HFF-Myc (cell line): ENCODE measurements around the gene ATP10A.
"Not testable (repeated sequence)": the region's sequence is repeated elsewhere in the genome, so short reads cannot be mapped to it uniquely, and the experiment has no call there.

Source experiments
- DNase-seq: peaks from one replicate; pipeline ENCODE4 v3.0.0-alpha.2; 2011; ENCODE audit warnings: low read depth; ENCODE audit errors: extremely low read depth
- H3K4me3 ChIP-seq: replicated peaks from 2 replicates; pipeline ENCODE4 v1.5.1; 2011; ENCODE audit warnings: low read depth, mild to moderate bottlenecking, control low read depth, low read length
- CTCF ChIP-seq: IDR thresholded peaks from 2 replicates; pipeline ENCODE4 v1.5.1; 2012; ENCODE audit warnings: mild to moderate bottlenecking, low read depth, low read length, control low read depth; ENCODE audit errors: missing control alignments

Gene ATP10A

GRCh38 chr15:25883463-25884259, 20.5 kb upstream of the ATP10A start:
- no peak for DNase-seq

GRCh38 chr15:25882466-25882865, 19.3 kb upstream of the ATP10A start:
- TF ChIP-seq CTCF, result no peak
- no peak overlapping the region for H3K4me3 ChIP-seq
- no peak for DNase-seq

More at GRCh38 chr15:25883463-25884259, 20.5 kb upstream of the ATP10A start:
- H3K4me3 ChIP-seq, result no peak overlapping the region
- TF ChIP-seq CTCF, result no peak

GRCh38 chr15:25880877-25881276, 17.8 kb upstream of the ATP10A start:
- DNase-seq, H3K4me3 ChIP-seq: not testable (repeated sequence)

- TF ChIP-seq CTCF, result no peak
- no peak for DNase-seq
- H3K4me3 ChIP-seq, result no peak overlapping the region
These were observed 17.3 kb upstream of the ATP10A start for GRCh38 chr15:25880411-25880810.

GRCh38 chr15:25879438-25879837, 16.3 kb upstream of the ATP10A start:
- H3K4me3 ChIP-seq, result no peak overlapping the region
- no peak for TF ChIP-seq CTCF
- DNase-seq, result no peak

- TF ChIP-seq CTCF, result no peak
- H3K4me3 ChIP-seq, result no peak overlapping the region
- DNase-seq, result no peak
These were observed 14.6 kb upstream of the ATP10A start for GRCh38 chr15:25877681-25878080.

- H3K4me3 ChIP-seq, result no peak overlapping the region
- TF ChIP-seq CTCF, result no peak
- DNase-seq, result no peak
These were observed 13.4 kb upstream of the ATP10A start for GRCh38 chr15:25876231-25877140.
